22Rv1 (cell line): Measurements from ENCODE around the gene RTF2.

ENCODE experiments used
- CTCF ChIP-seq: fragments of 450-650 bp; IDR thresholded peaks from 2 replicates; pipeline ENCODE4 v1.5.1; 2017; ENCODE audit warnings: mild to moderate bottlenecking
- ZFX ChIP-seq: fragments of 450-650 bp; IDR thresholded peaks from 2 replicates; pipeline ENCODE4 v1.6.1; 2017; ENCODE audit warnings: antibody characterized with exemption, borderline replicate concordance

GRCh38 chr20:56463428-56463827 is 5.0 kb upstream of the RTF2 start:
- TF ChIP-seq CTCF (no peak), ZFX (no peak)
